HL-60 (cell line): Measurements from ENCODE around the gene PSAT1.

Experiments used
- DNase-seq, 2 experiments: peaks; one replicate each; pipeline ENCODE4 v3.0.0-alpha.2; 2010 to 2020; ENCODE audit warnings: low read depth in 1 of 2, low spot score in 1 of 2
- H3K27ac ChIP-seq: fragments of 250-450 bp; sonication (Bioruptor Pico); replicated peaks from 2 replicates; pipeline ENCODE4 v1.5.1; 2020; ENCODE audit warnings: mild to moderate bottlenecking, moderate library complexity
- H3K27me3 ChIP-seq: fragments of 250-450 bp; sonication (Bioruptor Pico); 2 replicates; pipeline ENCODE4 v1.5.1; 2021; ENCODE audit warnings: mild to moderate bottlenecking, moderate library complexity; ENCODE audit not compliant: insufficient read depth, poor library complexity, severe bottlenecking
- H3K4me3 ChIP-seq: replicated peaks from 2 replicates; pipeline ENCODE4 v1.5.1; 2011; ENCODE audit warnings: mild to moderate bottlenecking, control low read depth, low read length; ENCODE audit not compliant: insufficient read depth
- GABPA ChIP-seq: IDR thresholded peaks from 2 replicates; pipeline ENCODE4 v1.6.1; 2012; ENCODE audit warnings: low read depth
- POLR2AphosphoS5 ChIP-seq: IDR thresholded peaks from 2 replicates; pipeline ENCODE4 v1.6.1; 2012; ENCODE audit warnings: low read depth
- REST ChIP-seq: IDR thresholded peaks from 2 replicates; pipeline ENCODE4 v1.6.1; 2012; ENCODE audit warnings: low read depth; ENCODE audit not compliant: insufficient replicate concordance
- SPI1 ChIP-seq: IDR thresholded peaks from 2 replicates; pipeline ENCODE4 v1.6.1; 2012; ENCODE audit warnings: low read depth, mild to moderate bottlenecking, borderline replicate concordance
- TF ChIP-seq, protein P1 (sequence below): IDR thresholded peaks from one replicate; pipeline ENCODE4 v1.5.1; 2011; ENCODE audit warnings: low read length, control low read depth, inconsistent platforms; ENCODE audit not compliant: insufficient read depth

Gene PSAT1

DNA sequence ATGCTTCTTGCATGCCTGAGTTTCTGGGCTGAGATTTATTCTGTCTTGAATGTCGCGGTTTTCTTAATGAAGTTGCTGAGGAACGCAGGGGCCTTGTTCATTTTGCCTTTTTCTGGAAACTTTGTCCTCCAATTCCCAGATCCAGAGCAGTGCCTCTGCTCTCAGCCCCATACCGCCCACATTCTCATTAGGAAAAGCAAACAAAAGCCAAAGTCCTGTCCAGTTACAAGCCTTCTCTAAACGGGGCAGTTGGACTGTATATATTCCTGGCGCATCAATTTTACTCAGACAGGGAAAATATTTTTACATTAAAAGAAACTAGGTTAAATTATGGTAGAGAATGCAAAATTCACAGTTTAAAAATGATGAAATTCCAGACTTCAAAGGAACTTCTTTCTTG, 1.2 kb upstream of the PSAT1 start:
- TF ChIP-seq GABPA (no peak), POLR2AphosphoS5 (no peak), SPI1 (no peak), REST (no peak)
- TF ChIP-seq, protein P1, sequence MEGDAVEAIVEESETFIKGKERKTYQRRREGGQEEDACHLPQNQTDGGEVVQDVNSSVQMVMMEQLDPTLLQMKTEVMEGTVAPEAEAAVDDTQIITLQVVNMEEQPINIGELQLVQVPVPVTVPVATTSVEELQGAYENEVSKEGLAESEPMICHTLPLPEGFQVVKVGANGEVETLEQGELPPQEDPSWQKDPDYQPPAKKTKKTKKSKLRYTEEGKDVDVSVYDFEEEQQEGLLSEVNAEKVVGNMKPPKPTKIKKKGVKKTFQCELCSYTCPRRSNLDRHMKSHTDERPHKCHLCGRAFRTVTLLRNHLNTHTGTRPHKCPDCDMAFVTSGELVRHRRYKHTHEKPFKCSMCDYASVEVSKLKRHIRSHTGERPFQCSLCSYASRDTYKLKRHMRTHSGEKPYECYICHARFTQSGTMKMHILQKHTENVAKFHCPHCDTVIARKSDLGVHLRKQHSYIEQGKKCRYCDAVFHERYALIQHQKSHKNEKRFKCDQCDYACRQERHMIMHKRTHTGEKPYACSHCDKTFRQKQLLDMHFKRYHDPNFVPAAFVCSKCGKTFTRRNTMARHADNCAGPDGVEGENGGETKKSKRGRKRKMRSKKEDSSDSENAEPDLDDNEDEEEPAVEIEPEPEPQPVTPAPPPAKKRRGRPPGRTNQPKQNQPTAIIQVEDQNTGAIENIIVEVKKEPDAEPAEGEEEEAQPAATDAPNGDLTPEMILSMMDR, result no peak
- no peak overlapping the region for H3K4me3 ChIP-seq
- no peak for DNase-seq
- peak overlapping the region; percentile 91; the same call in 1 of the 2 replicates for H3K27ac ChIP-seq
- H3K27me3 ChIP-seq, result no peaks in the 10 kb centered on the region

DNA sequence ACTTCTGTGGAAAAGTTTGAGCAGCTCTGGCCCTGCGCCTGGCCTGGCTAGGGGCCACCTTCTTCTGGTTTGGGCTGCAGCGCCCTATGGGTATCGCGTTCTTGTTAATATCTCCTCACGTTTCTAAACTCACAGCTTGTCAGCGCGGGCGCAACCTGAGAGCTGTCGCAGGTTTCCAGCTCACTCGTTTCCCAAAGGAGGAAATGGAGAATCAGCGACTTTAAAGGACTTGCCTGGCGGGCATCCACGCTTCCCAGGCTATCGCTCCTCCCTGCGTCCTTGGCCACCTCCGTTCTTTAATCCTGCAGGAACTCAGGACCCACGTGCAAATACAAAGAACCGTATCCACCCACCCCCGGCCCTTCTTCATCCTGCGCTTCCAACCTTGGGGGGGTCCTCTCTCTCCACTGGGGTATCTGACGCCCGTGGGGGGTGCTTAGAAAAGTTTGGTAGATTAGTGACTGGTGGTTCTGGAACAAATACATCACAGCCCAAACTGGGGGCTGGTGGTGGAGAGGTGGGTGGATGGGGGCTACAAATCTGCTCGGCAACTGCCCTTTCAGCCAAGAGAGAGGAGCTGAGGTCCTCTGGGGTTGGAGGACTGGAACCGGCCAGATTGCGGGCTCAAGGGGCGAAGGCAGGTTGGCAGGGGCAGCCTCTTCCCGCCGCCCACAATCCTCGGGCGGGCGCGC, 578 bp upstream of the PSAT1 start:
- no peaks in the 10 kb centered on the region for H3K27me3 ChIP-seq
- H3K27ac ChIP-seq, result peak overlapping the region; percentile 91
- peak overlapping the region; percentile 67 for H3K4me3 ChIP-seq
- peak in 1 of 2 experiments; percentile 21 for DNase-seq
- TF ChIP-seq POLR2AphosphoS5, result peak; percentile 9; the same call in 1 of the 2 replicates
- TF ChIP-seq REST, result no peak

DNA sequence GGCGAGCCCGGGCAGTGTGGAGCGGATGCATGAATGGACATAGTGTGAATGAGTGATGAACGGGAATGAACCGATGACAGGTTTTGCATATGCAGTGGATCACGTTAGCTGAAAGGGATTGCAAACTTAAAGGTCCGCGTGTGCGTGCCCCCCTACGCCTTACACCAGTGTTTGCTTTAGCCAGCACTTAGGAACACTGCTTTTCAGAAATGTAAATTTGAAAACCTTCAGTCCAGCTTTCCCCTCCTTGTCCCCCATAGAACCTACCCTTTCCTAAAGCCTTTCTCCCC, 692 bp downstream of the PSAT1 start:
- Histone ChIP-seq H3K27me3 (no peaks in the 10 kb centered on the region), H3K27ac (peak overlapping the region; percentile 91), H3K4me3 (peak overlapping the region; percentile 67)
- DNase-seq, result no peak
- TF ChIP-seq POLR2AphosphoS5 (no peak), REST (no peak), GABPA (no peak), SPI1 (no peak)
- TF ChIP-seq, protein P1, result no peak
